Islet precursor cell (in vitro differentiated cells): ENCODE measurements around the gene GRHL1.
A peak's percentile ranks its signal among the peaks of the same experiment; 100 is the strongest.
"Not testable (repeated sequence)": the region's sequence is repeated elsewhere in the genome, so short reads cannot be mapped to it uniquely, and the experiment has no call there.

Experiments
- DNase-seq: peaks from one replicate; pipeline ENCODE4 v3.0.0-alpha.2; 2018

GRHL1 gene

DNA sequence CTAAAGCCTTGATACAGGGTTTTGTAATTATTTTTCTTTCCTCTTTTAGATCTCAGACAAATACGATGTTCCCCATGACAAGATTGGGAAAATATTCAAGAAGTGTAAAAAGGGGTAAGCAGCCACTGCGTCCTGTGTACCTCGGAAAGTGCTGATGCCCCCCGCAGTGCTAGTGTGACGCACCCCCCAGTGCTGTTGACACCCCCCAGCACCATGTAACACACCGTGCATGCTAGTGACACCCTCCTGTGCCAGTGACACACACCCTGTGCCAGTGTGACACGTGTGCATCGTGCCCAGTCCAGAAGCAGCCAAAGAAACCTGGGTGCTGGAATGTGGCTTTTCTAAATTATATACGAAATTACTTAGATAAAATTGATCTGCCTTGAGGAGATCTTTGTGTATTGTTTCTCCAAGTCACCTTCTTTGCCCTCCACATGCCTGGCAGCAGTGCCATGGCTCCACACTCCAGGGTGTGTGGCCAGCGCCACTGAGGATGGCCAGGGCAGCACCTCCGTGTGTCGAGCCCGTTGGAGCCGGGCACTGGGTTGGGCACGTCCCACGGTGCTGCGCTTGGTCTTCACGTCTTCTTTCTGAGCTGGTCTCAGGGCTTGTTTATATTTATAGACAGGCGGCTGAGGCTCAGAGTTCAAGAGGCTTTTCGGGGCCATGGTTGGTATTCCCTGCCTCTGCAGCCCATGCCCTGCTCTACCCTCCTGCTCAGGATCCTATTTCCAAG lies 47.6 kb downstream of the GRHL1 start:
- peak; percentile 26 for DNase-seq

GRCh38 chr2:9999693-10000092 lies 48.2 kb downstream of the GRHL1 start:
- no peak for DNase-seq

- no peak for DNase-seq
Measured at GRCh38 chr2:10000541-10000940, 49.0 kb downstream of the GRHL1 start.

- DNase-seq: no peak
Measured at GRCh38 chr2:10001586-10001985, 50.1 kb downstream of the GRHL1 start.

GRCh38 chr2:10002109-10002508 lies 50.6 kb downstream of the GRHL1 start:
- no peak for DNase-seq

GRCh38 chr2:10002681-10003080 lies 51.2 kb downstream of the GRHL1 start:
- DNase-seq: no peak

- DNase-seq: no peak
Measured at GRCh38 chr2:10003206-10004125, 52.0 kb downstream of the GRHL1 start.

DNA sequence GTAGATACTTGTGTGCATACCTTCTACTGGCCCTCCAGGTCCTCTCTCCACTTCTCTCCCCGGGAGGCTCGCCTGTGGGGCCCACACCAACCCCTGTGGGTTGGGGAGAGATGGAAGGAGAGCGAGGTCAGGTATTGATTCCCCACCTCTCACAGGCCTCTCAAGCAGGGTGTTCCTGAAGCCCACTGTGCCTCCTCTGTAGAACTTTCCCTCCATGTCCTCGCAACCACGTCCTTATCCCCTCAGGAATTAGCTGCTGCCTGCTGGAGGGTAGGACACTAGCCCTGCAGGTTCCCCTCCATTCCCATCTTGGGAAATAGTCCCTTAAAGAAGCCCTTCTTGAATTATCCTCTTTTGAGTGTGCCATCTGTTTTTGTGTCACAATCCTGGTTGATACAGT lies 52.9 kb downstream of the GRHL1 start:
- DNase-seq: no peak

DNA sequence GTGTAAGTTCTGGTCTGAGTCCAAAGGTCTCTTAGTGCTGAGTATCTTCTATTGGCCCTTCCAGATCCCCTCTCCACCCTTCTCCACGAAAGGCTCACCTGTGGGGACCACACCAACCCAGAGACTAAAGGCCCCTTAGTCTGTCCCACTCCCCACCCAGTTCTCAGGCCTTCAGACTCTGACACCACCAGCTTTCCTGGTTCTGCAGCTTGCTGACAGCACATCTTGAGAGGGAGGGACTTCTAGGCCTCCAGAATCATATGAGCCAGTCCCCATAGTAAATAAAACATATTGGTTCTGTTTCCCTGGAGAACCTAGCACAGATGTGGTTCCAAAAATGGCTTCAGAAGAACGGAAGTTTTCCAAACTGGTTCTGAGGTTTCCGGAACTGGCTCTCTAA lies 53.3 kb downstream of the GRHL1 start:
- DNase-seq: no peak

GRCh38 chr2:10005461-10006235 lies 54.2 kb downstream of the GRHL1 start:
- DNase-seq: no peak

DNA sequence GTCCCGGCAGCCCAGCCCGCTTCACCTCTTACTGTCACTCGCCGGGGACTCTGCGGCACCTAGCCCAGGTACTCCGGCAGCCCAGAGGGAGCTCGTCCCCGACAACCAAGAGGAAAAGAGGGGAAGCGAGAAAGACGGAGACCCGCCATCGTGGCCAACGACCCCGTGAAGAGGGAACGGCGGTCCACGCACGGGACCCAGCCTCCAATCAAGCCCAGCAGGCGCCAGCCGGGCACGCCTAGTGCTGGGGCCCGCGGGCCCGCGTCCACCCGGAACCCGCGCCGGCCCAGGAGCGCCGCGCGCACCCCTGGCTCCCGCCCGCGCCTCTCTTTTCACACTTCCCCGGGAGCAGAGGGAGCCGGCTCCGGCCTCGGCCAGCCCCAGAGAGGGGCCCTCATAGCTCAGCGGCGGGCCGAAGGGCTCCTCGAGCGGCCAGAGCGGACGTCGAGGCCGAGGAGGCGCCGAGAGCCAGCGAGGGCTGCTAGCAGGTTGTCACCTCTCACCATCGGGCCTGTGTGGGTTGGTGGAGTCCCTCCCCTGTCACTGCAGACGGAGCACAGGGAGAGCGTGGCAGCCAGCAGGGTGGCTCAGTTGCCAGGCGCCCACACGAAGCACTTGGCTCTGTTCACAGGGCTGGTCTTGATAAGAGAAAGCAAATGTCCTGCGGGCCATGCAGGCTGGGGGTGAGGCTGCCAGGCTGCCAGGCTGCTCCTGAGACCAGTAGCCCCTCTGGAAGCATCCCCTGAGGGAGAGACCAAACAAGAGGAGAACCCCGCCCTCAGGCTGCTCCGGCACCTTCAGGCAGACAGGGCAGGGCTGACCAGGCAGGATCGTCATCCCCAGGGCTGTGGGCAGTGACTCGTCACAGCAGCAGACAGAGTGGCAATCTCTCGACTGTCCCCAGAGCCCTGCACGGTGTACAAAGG lies 55.0 kb downstream of the GRHL1 start:
- peak; percentile 87 for DNase-seq

- no peak for DNase-seq
Measured at GRCh38 chr2:10007435-10007834, 55.9 kb downstream of the GRHL1 start.

DNA sequence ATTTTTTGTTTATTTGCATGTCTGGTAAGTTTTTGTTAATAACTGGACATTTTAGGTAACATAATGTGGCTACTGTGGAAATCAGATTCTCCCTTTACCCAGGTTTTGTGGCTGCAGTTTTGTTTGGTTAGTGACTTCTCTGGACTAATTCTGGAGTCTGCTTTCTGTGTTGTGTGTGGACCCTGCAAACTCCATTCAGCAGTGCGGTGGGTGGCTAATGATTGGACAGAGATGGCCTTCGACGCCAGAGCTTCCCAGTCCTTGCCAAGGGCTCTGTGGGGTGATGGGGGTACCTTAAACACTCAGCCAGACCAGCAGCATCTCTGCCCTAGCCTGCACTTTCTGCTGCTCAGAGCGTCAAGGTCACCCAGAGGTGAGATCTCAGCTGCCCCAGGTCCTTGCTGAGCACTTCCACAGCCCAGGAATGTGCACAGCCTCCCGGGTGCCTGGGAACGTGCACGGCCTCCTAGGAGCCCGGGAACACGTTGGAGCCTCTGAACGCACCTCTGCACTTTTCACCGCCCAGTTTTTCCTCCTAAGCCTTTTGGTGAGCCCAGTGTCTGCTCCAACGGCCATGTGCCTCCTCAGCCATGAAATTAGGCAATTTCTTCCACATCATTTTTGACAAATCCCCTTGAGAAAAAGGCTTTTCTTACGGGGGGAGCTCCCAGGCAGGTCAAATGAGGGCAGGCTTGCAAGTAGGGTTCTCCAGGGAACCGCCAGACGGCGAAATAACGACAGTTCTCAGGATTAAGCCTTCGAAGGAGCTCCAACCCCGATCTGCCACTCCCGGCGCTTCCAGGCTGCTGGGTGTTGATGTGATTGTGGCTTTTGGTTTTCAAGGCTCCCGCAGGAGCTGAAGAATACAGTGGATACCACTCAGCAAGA lies 56.7 kb downstream of the GRHL1 start:
- DNase-seq: no peak

GRCh38 chr2:10008809-10009176 lies 57.3 kb downstream of the GRHL1 start:
- no peak for DNase-seq

DNA sequence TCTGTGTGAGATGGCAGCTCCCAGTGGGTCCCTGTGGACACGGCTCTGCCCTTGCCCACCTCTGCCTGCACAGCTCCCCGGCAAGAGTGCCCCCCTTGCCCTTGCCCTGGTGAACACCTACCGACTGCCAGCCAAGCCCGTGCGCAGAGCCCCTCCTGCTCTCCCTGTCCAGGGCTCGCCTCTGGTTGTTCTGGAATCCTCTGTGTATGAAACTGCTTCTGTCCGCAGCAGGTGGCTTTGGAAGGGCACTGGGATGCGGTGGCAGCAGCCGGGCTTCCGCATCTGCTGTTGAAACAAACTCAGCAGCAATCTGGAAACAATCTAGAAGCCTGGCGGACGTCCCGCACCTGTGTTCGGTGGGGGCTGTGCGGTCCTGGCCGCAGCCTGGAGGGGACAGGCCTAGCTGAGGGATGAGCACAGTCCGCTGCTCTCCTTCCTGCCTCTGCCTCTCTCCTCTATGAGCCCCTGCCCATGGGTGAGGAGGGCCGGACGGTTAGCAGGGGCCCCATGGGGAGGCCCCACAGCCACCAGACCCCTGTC lies 57.8 kb downstream of the GRHL1 start:
- no peak for DNase-seq

- DNase-seq: no peak
Measured at GRCh38 chr2:10009811-10010781, 58.6 kb downstream of the GRHL1 start.

DNA sequence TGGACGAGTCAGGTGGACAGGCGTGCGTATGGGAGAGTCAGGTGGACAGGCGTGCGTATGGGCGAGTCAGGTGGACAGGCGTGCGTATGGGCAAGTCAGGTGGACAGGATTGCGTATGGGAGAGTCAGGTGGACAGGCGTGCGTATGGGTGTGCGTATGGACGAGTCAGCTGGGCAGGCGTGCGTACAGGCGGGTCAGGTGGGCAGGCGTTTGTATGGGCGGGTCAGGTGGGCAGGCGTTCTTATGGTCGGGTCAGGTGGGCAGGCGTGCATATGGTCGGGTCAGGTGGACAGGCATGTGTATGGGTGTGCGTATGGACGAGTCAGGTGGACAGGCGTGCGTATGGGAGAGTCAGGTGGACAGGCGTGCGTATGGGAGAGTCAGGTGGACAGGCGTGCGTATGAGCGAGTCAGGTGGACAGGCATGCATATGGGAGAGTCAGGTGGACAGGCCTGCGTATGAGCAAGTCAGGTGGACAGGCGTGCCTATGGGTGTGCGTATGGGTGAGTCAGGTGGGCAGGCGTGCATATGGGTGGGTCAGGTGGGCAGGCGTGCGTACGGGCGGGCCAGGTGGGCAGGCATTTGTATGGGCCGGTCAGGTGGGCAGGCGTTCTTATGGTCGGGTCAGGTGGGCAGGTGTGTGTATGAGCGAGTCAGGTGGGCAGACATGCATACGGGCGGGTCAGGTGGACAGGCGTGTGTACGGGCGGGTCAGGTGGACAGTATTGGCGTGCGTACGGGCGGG lies 59.5 kb downstream of the GRHL1 start:
- not testable (repeated sequence) for DNase-seq

DNA sequence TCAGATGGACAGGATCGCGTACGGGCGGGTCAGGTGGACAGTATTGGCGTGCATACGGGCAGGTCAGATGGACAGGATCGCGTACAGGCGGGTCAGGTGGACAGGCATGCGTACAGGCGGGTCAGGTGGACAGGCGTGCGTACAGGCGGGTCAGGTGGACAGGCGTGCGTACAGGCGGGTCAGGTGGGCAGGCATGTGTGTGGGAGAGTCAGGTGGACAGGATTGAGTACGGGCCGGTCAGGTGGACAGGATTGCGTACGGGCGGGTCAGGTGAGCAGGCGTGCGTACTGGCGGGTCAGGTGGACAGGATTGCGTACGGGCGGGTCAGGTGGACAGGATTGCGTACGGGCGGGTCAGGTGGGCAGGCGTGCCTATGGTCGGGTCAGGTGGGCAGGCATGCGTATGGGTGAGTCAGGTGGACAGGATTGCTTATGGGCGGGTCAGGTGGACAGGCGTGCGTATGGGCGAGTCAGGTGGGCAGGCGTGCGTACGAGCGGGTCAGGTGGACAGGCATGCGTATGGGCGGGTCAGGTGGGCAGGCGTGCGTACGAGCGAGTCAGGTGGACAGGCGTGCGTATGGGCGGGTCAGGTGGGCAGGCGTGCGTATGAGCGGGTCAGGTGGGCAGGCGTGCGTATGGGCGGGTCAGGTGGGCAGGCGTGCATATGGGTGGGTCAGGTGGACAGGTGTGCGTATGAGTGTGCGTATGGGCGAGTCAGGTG lies 60.3 kb downstream of the GRHL1 start:
- DNase-seq: not testable (repeated sequence)
